T-helper 1 cell (primary cell): ENCODE results near the gene TSHZ2.
"Not testable (repeated sequence)": the region's sequence is repeated elsewhere in the genome, so short reads cannot be mapped to it uniquely, and the experiment has no call there.

Experiments used
- DNase-seq, 5 donors: peaks; one replicate each; pipeline ENCODE4 v3.0.0-alpha.2; 2012 to 2020

TSHZ2 gene

DNA sequence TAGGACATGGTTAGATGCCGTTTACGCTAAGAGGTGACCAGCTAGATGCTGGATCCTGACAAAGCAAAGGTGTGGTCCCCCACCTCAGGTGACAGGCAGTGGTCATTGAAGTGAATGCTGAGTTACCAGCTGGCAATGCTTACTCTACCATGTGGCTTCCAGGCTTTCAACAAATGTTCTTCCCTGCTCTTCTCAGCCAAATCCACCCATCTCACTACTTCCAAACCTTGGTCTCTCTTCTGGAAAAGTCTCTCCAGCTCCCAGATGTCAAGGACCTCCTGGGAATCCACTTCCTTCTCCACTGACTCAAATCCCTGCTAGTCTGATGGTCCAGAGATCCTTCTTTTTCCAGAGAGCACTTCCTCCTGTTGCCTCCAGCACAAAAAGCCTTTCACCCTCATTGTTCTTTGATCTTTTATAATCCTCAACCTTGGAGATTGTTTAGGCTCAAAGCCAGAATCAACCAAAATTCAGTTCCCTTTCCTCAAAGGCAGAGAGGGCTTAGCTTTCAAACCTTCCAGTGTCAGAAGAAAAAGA lies 393.4 kb downstream of the TSHZ2 start:
- no peak for DNase-seq

DNA sequence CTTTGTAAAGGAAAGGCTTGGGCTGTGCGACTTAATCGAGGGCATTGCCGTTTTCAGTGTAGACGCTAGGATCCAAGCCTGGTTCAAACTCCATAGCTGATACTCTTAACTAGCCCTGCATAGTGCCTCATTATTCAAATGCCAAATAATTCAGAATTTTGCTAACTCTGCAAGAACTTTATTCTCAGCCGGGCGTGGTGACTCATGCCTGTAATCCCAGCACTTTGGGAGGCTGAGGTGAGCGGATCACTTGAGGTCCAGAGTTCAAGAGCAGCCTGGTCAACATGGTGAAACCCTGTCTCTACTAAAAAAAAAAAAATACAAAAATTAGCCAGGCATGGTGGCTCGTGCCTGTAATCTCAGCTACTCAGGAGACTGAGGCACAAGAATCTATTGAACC lies 394.8 kb downstream of the TSHZ2 start:
- DNase-seq, result not testable (repeated sequence)

DNA sequence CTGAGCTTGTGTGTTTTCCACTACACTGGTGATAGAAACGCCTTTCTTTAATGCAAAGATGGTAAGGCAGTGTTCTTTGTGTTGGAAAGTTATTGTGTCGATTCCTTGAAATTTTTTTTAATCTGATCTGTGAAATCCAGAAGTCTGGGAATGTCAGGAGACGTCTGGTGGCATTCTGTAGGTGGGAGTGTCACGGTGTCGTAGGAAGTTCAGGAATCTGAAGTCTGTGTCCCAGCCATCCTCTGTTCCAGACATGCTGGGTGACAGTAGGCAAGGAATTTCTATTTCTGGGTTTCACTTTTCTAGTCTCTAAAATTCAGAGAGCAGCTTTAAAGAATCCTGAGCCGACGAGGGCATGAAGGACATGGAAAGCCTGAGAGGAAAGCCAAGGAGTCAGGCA lies 397.7 kb downstream of the TSHZ2 start:
- DNase-seq, result no peak

- DNase-seq, result no peak
Measured at GRCh38 chr20:53370345-53370961, 398.3 kb downstream of the TSHZ2 start.

DNA sequence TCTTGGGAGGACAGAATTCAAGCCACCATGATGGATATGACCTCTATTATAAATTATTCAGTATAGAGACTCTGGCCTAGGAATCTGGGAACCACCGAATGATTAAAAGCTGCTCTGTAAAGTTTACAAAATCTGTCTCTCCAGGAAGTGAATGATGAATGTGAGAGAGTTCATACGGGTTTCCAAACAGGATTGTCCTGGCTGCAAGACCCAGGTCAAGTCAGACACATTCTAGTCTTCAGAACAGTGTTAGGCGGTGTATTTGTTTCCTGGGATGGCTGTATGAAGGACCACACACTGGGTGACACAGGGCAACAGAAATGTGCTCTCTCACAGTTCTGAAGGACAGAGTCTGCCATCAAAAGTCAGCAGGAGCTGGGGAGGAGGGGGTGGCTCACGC lies 399.1 kb downstream of the TSHZ2 start:
- DNase-seq, result no peak

DNA sequence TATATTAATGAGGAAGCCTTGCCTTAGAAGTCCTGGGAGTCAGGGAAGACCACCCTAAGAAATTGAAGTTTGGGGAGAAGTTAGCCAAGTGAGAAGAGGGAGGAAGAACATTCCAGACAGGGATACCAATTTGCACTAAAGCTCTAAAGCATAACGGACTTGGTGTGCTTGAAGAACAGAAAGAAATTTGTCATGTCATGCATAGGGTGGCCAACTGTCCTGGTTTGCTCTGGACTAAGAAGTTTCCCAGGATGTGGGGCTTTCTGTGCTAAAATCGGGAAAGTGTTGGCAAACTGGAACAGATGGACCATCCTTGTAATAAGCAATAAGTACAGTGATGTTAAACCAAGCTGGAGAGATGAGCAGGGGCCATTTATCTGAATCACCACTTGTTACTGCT lies 403.9 kb downstream of the TSHZ2 start:
- DNase-seq, result no peak

DNA sequence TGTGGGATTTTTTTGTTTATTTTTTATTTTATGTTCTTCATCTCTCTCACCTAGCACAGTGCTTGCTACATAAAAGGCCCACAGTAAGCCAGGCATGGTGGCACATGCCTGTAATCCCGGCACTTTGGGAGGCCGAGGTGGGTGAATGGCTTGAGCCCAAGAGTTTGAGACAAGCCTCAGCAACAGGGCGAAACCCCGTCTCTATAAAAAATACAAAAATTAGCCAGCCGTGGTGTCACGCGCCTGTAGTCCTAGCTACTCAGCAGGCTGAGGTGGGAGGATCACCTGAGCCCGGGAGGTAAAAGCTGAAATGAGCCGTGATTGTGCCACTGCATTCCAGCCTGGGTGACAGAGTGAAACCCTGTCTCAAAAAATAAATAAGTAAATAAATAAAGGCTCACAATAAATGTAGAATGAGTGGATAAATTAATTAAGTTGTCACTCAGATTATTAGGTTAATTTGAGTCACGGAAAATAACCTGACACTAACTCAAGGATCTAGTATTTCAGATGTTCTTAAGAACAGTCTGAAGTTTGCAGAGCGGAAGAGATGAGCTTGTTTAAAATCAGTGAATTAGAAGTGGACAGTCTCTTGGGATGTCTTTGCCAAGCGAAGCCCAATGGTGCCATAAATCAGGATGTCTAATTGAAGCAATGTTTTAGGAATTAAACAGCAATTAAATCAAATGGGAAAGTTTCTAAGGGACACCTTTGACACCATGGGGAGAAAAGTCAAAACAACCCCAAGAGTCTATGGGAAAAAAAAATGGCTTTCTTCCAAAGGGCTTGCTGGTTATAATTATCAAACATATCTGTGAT lies 407.1 kb downstream of the TSHZ2 start:
- DNase-seq, result no peak

DNA sequence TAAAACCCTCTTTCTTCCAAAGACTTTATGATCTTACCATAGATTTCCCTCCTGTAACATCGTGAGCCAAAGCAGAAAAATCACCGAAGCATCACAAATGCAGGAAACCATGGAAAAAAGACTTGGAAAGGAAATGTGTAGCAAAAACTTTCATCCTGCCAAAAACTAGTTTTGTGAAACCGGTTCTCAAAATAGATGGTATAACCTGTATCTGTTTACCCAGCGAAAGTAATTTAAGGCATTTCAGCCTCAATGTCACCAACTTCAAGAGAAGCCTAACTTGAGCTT lies 407.6 kb downstream of the TSHZ2 start:
- no peak for DNase-seq

DNA sequence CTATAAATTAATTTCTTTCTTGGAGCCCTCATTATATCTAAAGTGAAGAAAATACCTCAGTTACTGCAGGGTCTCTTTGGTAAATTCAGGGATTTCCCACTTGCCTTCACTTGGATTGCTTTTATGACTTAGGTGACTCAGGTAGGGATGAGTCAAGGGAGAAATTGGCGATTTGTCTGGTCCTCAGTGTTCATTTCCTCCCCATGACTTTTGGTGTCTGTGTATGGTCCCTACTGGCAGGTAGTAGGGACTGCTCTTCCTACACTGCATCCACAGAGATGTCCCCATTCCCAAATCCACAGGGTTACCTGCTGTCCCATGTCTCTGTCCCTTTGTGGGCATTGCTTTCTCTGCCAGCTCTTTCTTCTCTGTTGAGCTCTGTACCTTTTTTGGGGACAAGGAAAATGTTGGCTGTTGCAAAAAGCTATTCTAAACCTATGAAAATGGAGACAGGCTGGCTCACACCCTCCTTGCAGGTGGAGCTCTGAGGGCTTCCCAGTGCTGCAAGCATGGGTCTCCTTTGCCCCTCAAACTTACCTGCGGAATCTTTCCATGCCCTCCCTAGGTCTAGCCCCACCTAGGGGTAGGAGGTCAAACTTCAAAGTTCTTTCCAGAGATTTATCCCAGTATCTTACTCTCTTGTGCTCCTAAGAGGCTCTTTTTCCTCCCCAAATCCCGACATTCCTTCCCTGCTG lies 409.6 kb downstream of the TSHZ2 start:
- no peak for DNase-seq

DNA sequence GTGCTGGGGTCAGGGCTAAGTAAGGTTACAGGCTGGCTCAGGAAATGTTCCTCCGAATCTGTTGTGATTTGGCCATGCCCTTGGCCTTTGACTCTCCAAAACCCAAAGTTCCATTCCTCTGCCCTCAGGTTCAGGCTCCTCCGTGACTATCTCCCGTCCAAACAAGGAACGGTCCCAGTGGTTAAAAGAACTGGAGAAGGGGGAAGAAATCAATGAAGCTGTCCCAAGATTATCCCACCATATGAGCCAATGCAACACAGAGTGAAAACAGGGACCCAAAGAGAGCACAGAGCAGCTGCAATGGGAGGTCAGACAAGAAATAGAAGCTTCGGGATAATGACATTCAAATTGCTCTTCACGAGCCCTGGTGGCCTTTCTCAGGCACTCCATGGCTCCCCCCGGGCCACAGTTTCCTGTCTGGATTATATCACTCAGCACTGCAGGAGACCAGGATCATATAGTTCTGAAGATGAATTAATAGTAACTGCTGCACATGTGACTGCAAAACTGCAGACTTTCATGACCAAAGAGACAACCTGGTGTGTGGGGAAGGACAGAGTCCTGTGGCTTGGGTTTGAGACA lies 410.2 kb downstream of the TSHZ2 start:
- no peak for DNase-seq

GRCh38 chr20:53383916-53384315 lies 411.8 kb downstream of the TSHZ2 start:
- no peak for DNase-seq

GRCh38 chr20:53384392-53384791 lies 412.2 kb downstream of the TSHZ2 start:
- no peak for DNase-seq

- no peak for DNase-seq
Measured at GRCh38 chr20:53385941-53386767, 414.0 kb downstream of the TSHZ2 start.

DNA sequence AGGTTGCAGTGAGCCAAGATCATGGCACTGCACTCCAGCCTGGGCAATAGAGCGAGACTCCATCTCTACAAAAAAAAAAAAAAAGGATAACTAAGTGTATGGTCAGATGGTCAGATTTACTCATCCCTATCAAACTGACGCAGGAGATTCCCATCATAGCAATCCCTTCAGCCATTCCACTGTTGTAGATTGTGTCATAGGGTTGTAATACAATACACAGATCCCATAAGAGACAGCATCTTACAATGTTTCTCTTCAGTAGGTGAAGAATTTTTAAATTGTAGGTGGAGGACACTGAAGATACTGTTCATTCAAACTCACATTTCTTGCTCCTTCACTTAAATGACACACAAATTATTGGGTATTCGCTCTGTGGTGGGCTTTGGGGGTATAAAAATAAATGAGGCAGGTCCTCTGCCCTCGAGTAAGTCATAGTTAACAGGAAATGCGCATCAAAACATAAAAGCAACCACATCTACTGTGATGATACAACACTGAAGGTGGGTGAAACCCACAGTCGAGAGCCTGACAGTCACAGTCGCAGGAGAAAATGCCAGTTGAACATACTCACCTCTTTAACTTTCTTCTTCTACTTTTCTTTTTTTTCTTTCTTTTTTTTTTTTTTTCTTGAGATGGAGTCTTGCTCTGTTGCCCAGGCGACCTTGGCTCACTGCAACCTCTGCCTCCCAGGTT lies 416.0 kb downstream of the TSHZ2 start:
- DNase-seq, result peak in 2 of 5 donors; percentile 7 to 30

GRCh38 chr20:53389516-53390300 lies 417.6 kb downstream of the TSHZ2 start:
- no peak for DNase-seq

GRCh38 chr20:53390770-53391169 lies 418.6 kb downstream of the TSHZ2 start:
- DNase-seq, result no peak

- DNase-seq, result no peak
Measured at GRCh38 chr20:53394433-53394832, 422.3 kb downstream of the TSHZ2 start.

DNA sequence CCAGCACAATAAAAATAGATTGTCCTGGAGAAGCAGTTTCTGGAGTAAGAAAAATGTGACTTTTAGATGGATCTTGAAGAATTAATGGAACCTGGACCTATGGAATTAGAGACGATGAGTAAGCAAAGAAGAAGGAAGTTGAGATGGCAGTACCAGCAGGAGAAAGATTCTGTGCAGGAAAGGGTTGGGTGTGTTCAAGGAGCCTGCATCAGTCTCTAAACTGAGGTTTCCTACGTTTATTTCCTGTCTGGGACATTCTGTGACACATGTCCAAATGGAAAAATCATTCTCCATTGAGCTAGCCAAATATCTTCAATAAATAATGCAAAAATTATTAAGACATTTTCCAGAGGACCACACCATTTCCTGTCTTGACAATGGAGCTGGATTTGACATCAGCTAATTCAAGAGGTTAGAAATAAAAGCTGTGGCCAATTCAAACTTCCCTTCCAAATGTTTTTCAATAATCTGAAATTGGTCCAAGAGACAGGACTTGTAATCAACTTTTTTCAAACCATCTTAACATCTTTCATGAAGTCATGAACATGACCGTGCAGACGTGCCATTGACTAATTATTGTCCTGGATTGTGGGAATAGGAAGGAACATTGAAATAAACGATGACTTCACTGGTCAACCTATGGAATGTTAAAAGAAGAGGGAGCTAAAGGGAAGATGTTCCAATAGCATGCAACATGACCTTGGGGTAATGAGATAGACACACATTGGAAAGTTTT lies 423.2 kb downstream of the TSHZ2 start:
- no peak for DNase-seq

GRCh38 chr20:53399083-53399482 lies 426.9 kb downstream of the TSHZ2 start:
- DNase-seq, result no peak

GRCh38 chr20:53399592-53400335 lies 427.6 kb downstream of the TSHZ2 start:
- DNase-seq, result no peak
